Ovary (tissue), 10 donors: ENCODE data around the gene ATF7. TPM values are rescaled to one million over a fixed set of nuclear protein-coding genes. Genes with fewer than 3 reads are reported as not detected.

ENCODE experiments used
- DNase-seq, 5 donors: peaks; one replicate each; pipeline ENCODE4 v3.0.0-alpha.2; 2019 to 2020
- H3K27ac ChIP-seq, 2 donors: fragments of 200-600 bp; one replicate each; pipeline versions ENCODE4 v1.5.1 to v1.8.0; 2019 to 2022
- H3K27me3 ChIP-seq: fragments of 200-600 bp; one replicate; pipeline ENCODE4 v1.8.0; 2022
- H3K36me3 ChIP-seq: fragments of 200-600 bp; sonication (generic); one replicate; pipeline ENCODE4 v1.5.1; 2019
- H3K4me1 ChIP-seq: one replicate; pipeline ENCODE4 v1.8.1; 2013; ENCODE audit warnings: mild to moderate bottlenecking, moderate library complexity; ENCODE audit not compliant: insufficient read depth
- H3K4me3 ChIP-seq: fragments of 200-600 bp; sonication (generic); one replicate; pipeline ENCODE4 v1.5.1; 2017
- H3K9me3 ChIP-seq, 2 donors: fragments of 200-600 bp in 1 of 2; sonication (generic) in 1 of 2; one replicate each; pipeline versions ENCODE4 v1.5.1 to v1.8.1; 2013 to 2019; ENCODE audit warnings: mild to moderate bottlenecking in 1 of 2, moderate library complexity in 1 of 2
- EP300 ChIP-seq: sonication (generic); formaldehyde crosslinking; IDR thresholded peaks from one replicate; pipeline ENCODE4 v1.6.1; 2017; ENCODE audit warnings: antibody characterized with exemption
- POLR2A ChIP-seq: fragments of 450-650 bp; IDR thresholded peaks from one replicate; pipeline ENCODE4 v1.6.1; 2017; ENCODE audit warnings: antibody characterized with exemption, mild to moderate bottlenecking, moderate library complexity
- WGBS, 3 donors: extraction: QIAGEN DNeasy Blood & Tissue Kit in 1 of 3; methylation state at CpG; one replicate each; pipeline versions ENCODE4 v1.1.5 to v1.1.7; 2013 to 2017; 5-methylcytosine and 5-hydroxymethylcytosine counted together
- intact Hi-C, 4 donors: fragments of 100-400 bp; cut with DNase I; formaldehyde crosslinking; loops; one replicate each; pipeline versions ENCODE4 v1.11.0 to v1.15.1; 2022 to 2023
- long read RNA-seq, 3 donors: library from polyadenylated mRNA in 2 of 3; unstranded in 2 of 3; transcript quantifications; one replicate each; pipeline ENCODE4 v2.0.0 and lab custom pipeline, GENCODE V29; 2021 to 2026
- polyA plus RNA-seq, 2 donors: library from polyadenylated mRNA; stranded (reverse); fragments of 200-250 nt in 1 of 2; fragments of 350-450 nt in 1 of 2; fragmentation: Illumina TruSeq in 1 of 2; extraction: RNeasy Lipid Tissue Mini Kit (QIAGEN cat#74804) in 1 of 2; gene quantifications; one replicate each; pipeline ENCODE4 v1.2.3, GENCODE V29; 2013 to 2014
- total RNA-seq, 7 donors: library from RNA; depleted of rRNA in 2 of 7; stranded (reverse); fragments of >200 nt in 2 of 7; fragmentation: NEBNext Ultra II Directional in 3 of 7; extraction: Animal tissue kit (Norgen Biotek cat#: 25700) in 3 of 7; gene quantifications; one replicate each; pipeline versions ENCODE4 v1.1.0 to v1.2.4, GENCODE V29; 2016 to 2023
- TF ChIP-seq, protein P1 (sequence below), 3 donors: fragments of 450-650 bp in 2 of 3; fragments of 200-600 bp in 1 of 3; IDR thresholded peaks; one replicate each; pipeline versions ENCODE4 v1.5.1 to v1.8.0; 2016 to 2022; ENCODE audit warnings: antibody characterized with exemption in 3 of 3, mild to moderate bottlenecking in 1 of 3
- donor health status: DM: no; HTN: no; CAD: no; lungs with moderate emphysema.
- donor health status: DM: no; HTN: no; CAD: no.
- donor health status: Bipolar disorder and iron deficiency.
- donor health status: DM: yes; HTN: yes; CAD: no.
- donor health status: DM: no; HTN: no; CAD: no.
- donor health status: DM: yes; HTN: yes; CAD: no.

ATF7 gene
- total RNA-seq: 10 to 100 TPM; 19.8 to 60.8 (median 41.3) TPM
- polyA plus RNA-seq: 10 to 100 TPM; 25.1 to 68.5 TPM
- long read RNA-seq, donor 1, full-length matches to known transcripts: 3 of 31 reads
- long read RNA-seq, donor 1, partial matches to known transcripts: 4 of 31 reads
- long read RNA-seq, donor 1, other reads (novel, unspliced or antisense): 24 of 31 reads
- long read RNA-seq, donor 2, full-length matches to known transcripts: 9 of 9 reads
- long read RNA-seq, donor 2, partial matches to known transcripts: 0 of 9 reads
- long read RNA-seq, donor 2, other reads (novel, unspliced or antisense): 0 of 9 reads
- long read RNA-seq, donor 3, partial matches to known transcripts: 2 of 17 reads
- long read RNA-seq, donor 3, other reads (novel, unspliced or antisense): 13 of 17 reads

DNA sequence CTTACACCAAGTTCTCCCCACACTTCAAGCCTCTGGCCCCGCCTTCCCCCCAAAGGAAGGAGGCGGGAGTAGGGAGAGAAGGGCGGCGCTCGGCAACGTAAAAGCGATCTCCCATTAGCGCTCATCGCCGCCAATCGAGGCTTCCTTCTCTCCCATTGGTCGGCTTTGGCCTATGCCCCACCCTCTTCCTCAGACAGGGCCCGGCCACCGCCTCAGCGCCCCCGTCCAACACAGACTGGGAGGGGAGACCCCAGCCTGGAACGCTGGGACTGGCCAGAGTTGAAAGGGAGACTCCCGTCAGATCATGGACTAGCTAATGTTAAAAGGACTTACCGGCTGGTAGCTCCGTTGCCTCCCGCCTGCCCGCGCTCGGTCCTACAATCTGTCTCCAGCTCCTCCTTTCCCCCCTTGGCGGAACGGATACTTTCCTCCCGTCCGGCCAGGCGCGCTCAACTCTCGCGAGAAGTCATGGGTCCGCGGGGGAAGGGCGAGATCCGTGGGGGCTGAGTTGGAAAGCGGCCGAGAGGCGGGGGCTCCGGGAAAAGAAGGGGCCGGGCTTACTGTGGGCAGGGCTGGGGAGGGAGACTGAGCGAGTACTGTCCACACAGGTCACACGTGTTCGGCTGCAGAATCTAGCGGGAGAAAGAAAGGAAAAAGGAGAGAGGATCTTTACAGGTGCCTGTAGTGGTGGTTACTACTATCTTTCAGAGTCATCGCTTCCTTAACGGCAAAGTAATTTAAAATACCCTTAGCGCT lies at the start of gene ATF7:
TSS of gene ATF7 (minus strand) at position 437 of the 756 bp plus-strand sequence. CDS start 25,382 bp downstream, outside the sequence.
- Histone ChIP-seq H3K4me3 (peak within 1 kb of the TSS; percentile 74), H3K36me3 (no peaks in the 10 kb centered on the region), H3K27ac (peak within 1 kb of the TSS; percentile 63 to 93), H3K4me1 (peaks cover 6% of the 10 kb centered on the region), H3K27me3 (no peaks in the 10 kb centered on the region), H3K9me3 (no peaks in the 10 kb centered on the region)
- intact Hi-C loops: loop anchor here in 2 of 4 donors (5.0 to 10.0 kb wide), 2 partner anchors 49 to 51 kb away; partner anchors contain the start of gene ATP5MC2 (in 2 of the 2)
- DNase-seq: peak; percentile 98 to 100 (median 99)
- 0 to 1% (median 1%) methylated on average over 48 of the region's 48 CpGs for WGBS, 3 donors
- TF ChIP-seq POLR2A: peak; percentile 79
- TF ChIP-seq, protein P1, sequence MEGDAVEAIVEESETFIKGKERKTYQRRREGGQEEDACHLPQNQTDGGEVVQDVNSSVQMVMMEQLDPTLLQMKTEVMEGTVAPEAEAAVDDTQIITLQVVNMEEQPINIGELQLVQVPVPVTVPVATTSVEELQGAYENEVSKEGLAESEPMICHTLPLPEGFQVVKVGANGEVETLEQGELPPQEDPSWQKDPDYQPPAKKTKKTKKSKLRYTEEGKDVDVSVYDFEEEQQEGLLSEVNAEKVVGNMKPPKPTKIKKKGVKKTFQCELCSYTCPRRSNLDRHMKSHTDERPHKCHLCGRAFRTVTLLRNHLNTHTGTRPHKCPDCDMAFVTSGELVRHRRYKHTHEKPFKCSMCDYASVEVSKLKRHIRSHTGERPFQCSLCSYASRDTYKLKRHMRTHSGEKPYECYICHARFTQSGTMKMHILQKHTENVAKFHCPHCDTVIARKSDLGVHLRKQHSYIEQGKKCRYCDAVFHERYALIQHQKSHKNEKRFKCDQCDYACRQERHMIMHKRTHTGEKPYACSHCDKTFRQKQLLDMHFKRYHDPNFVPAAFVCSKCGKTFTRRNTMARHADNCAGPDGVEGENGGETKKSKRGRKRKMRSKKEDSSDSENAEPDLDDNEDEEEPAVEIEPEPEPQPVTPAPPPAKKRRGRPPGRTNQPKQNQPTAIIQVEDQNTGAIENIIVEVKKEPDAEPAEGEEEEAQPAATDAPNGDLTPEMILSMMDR (IDR thresholded peaks at IDR 0.05): peak in 1 of 3 donors; percentile 24
- TF ChIP-seq EP300: no peak

DNA sequence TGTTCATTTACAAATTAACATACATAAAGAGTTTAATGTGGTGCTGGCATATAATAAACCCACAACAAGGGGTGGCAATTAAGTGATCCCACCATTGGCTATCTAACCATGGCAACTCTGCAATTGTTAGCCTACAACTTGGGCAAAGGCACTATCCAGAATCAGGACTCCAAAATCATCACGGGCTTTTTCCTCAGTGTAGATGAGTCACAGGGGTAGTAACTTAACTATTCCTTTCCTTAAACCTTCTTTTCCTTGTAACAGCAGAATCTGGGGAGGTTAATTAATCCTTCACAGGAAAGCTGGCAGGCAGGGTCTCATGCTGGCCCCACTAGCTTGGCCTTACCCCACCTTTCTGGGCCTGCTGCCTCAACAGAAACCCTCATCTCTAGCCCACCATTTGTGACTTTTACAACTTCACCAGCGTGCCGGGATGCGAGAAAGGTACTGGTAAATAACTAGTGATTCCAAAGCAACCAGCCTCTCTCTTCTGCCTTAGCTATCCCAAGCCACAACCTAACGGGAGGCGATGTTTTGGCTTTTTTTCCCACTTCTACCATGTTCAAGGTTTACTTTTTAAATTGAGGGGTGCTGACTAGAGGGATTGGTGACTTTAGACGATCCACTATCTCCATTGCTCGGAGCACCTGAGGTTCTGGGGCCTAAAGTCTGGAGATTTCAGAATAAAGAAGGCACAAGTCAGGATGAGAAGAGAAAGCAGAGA lies 49.0 kb upstream of the ATF7 start:
- Histone ChIP-seq H3K9me3 (no peaks in the 10 kb centered on the region), H3K4me1 (peaks cover 11% of the 10 kb centered on the region), H3K27ac (peak overlapping the region; percentile 42 to 77), H3K27me3 (no peaks in the 10 kb centered on the region), H3K36me3 (no peaks in the 10 kb centered on the region), H3K4me3 (peak overlapping the region; percentile 90)
- DNase-seq: no peak
- intact Hi-C loops: loop anchor here in 3 of 4 donors (1.0 to 10.0 kb wide), 5 partner anchors 48 to 136 kb away; partner anchors contain the start of gene ATF7 (in 2 of the 3)
- TF ChIP-seq, protein P1 (IDR thresholded peaks at IDR 0.05): no peak
- TF ChIP-seq EP300 (no peak), POLR2A (no peak)
- WGBS, 3 donors: 15 to 18% (median 18%) methylated on average over 8 of the region's 8 CpGs

- no peaks in the 10 kb centered on the region for H3K36me3 ChIP-seq
- no peak for DNase-seq
- intact Hi-C loops: loop anchor here in 1 of 4 donors (10.0 kb wide), 1 partner anchor 46 kb away; the partner anchor contains the start of gene ATF7
- H3K27ac ChIP-seq: no peak overlapping the region
- TF ChIP-seq EP300: no peak
- TF ChIP-seq, protein P1 (IDR thresholded peaks at IDR 0.05): no peak
- H3K4me1 ChIP-seq: peaks cover 6% of the 10 kb centered on the region
- no peaks in the 10 kb centered on the region for H3K9me3 ChIP-seq
- no peaks in the 10 kb centered on the region for H3K27me3 ChIP-seq
- no peak overlapping the region for H3K4me3 ChIP-seq
These were observed 44.8 kb upstream of the ATF7 start for GRCh38 chr12:53670971-53671370.

GRCh38 chr12:53670308-53670707 lies 44.1 kb upstream of the ATF7 start:
- TF ChIP-seq, protein P1 (IDR thresholded peaks at IDR 0.05): no peak
- TF ChIP-seq POLR2A (no peak), EP300 (no peak)
- peaks cover 5% of the 10 kb centered on the region for H3K4me1 ChIP-seq
- H3K27ac ChIP-seq: no peak overlapping the region
- DNase-seq: no peak
- H3K27me3 ChIP-seq: no peaks in the 10 kb centered on the region
- no peaks in the 10 kb centered on the region for H3K36me3 ChIP-seq
- no peak overlapping the region for H3K4me3 ChIP-seq
- H3K9me3 ChIP-seq: no peaks in the 10 kb centered on the region
- WGBS, 3 donors: 78 to 83% (median 79%) methylated on average over 7 of the region's 7 CpGs
- intact Hi-C loops: loop anchor here in 1 of 4 donors (10.0 kb wide), 1 partner anchor 46 kb away; the partner anchor contains the start of gene ATF7
